ENCODE measurements around the gene HOXD1. TPM values are rescaled to one million over a fixed set of nuclear protein-coding genes. Genes with fewer than 3 reads are reported as not detected.

Gene HOXD1
- not detected in 2 replicates for total RNA-seq

- intact Hi-C loops (cut with micrococcal nuclease), result loop anchor here (1.0 to 10.0 kb wide), 4 partner anchors 9 to 367 kb away; no protein-coding TSS in a partner anchor
Measured at GRCh38 chr2:176187899-176188773, at the start of gene HOXD1. TSS of gene HOXD1 (plus strand) at chr2:176188668. CDS start at chr2:176188802, 134 bp downstream.

- intact Hi-C loops (cut with micrococcal nuclease), result no loop called here
Measured at GRCh38 chr2:176138923-176139660, 49.4 kb upstream of the HOXD1 start.

- intact Hi-C loops (cut with micrococcal nuclease), result loop anchor here (1.0 to 2.0 kb wide), 8 partner anchors 8 to 1007 kb away; partner anchors contain the start of gene HOXD3
Measured at GRCh38 chr2:176139661-176140512, 48.6 kb upstream of the HOXD1 start.

GRCh38 chr2:176140513-176141317 is 47.8 kb upstream of the HOXD1 start:
- intact Hi-C loops (cut with micrococcal nuclease), result loop anchor here (1.0 to 2.0 kb wide), 8 partner anchors 8 to 1007 kb away; partner anchors contain the start of gene HOXD3

- intact Hi-C loops (cut with micrococcal nuclease), result no loop called here
Measured at GRCh38 chr2:176142281-176142680, 46.2 kb upstream of the HOXD1 start.

GRCh38 chr2:176145085-176145969 is 43.1 kb upstream of the HOXD1 start:
- intact Hi-C loops (cut with micrococcal nuclease), result no loop called here

- intact Hi-C loops (cut with micrococcal nuclease), result no loop called here
Measured at GRCh38 chr2:176146101-176146500, 42.4 kb upstream of the HOXD1 start.

- intact Hi-C loops (cut with micrococcal nuclease), result no loop called here
Measured at GRCh38 chr2:176146645-176147044, 41.8 kb upstream of the HOXD1 start.

- intact Hi-C loops (cut with micrococcal nuclease), result no loop called here
Measured at GRCh38 chr2:176147210-176147799, 41.2 kb upstream of the HOXD1 start.

GRCh38 chr2:176147800-176148496 is 40.5 kb upstream of the HOXD1 start:
- intact Hi-C loops (cut with micrococcal nuclease), result no loop called here

- intact Hi-C loops (cut with micrococcal nuclease), result no loop called here
Measured at GRCh38 chr2:176148751-176149421, 39.6 kb upstream of the HOXD1 start.

- intact Hi-C loops (cut with micrococcal nuclease), result no loop called here
Measured at GRCh38 chr2:176149481-176149938, 39.0 kb upstream of the HOXD1 start.

GRCh38 chr2:176149939-176150583 is 38.4 kb upstream of the HOXD1 start:
- intact Hi-C loops (cut with micrococcal nuclease), result loop anchor here (10.0 kb wide), 1 partner anchor 1815 kb away; the partner anchor contains the start of gene SP9

GRCh38 chr2:176150584-176151441 is 37.7 kb upstream of the HOXD1 start:
- intact Hi-C loops (cut with micrococcal nuclease), result loop anchor here (10.0 kb wide), 1 partner anchor 1816 kb away; the partner anchor contains the start of gene SP9

- intact Hi-C loops (cut with micrococcal nuclease), result loop anchor here (10.0 kb wide), 1 partner anchor 1817 kb away; the partner anchor contains the start of gene SP9
Measured at GRCh38 chr2:176151442-176152287, 36.8 kb upstream of the HOXD1 start, which contains the start of gene HOXD4. TSS of gene HOXD4 (plus strand) at chr2:176151550. CDS start at chr2:176151634, 84 bp downstream.
